Measurements from ENCODE around the gene PCNA. TPM values are rescaled to one million over a fixed set of nuclear protein-coding genes. Genes with fewer than 3 reads are reported as not detected.

The PCNA gene
- 60.0 and 61.9 TPM in 2 replicates for total RNA-seq

GRCh38 chr20:5119435-5120184 lies at the start of gene PCNA:
Gene PCNA, minus strand, starts transcription at chr20:5119958. Its CDS starts 160 bp downstream, at chr20:5119798.

GRCh38 chr20:5126512-5127203 lies 6.9 kb upstream of the PCNA start, which contains the start of gene CDS2:
Gene CDS2, plus strand, starts transcription at chr20:5127008. Its CDS starts 85 bp downstream, at chr20:5127093.

Other genes starting within 250 kb of the PCNA start
- 8.2 and 19.1 TPM in 2 replicates for gene SLC23A2, start 118.4 kb downstream of the PCNA start, total RNA-seq
- 61.7 and 90.9 TPM in 2 replicates for gene TMEM230, start 6.9 kb downstream of the PCNA start, total RNA-seq
- gene CDS2, start 7.0 kb upstream of the PCNA start, total RNA-seq: 13.7 and 25.3 TPM in 2 replicates
- not detected in 2 replicates for gene PROKR2, start 197.0 kb upstream of the PCNA start, total RNA-seq

All from nasal cavity respiratory epithelium epithelial cell of viscerocranial mucosa (primary cell).